Skeletal muscle tissue (tissue), 4 donors: ENCODE results near the gene CLBA1. TPM values are rescaled to one million over a fixed set of nuclear protein-coding genes. Genes with fewer than 3 reads are reported as not detected.
A peak's percentile ranks its signal among the peaks of the same experiment; 100 is the strongest.

Experiments used
- H3K27ac ChIP-seq: one replicate; pipeline ENCODE4 v1.7.0; 2013; ENCODE audit warnings: mild to moderate bottlenecking, low read depth, low read length, inconsistent platforms
- H3K27me3 ChIP-seq, 3 donors: one replicate each; pipeline ENCODE4 v1.7.0; 2013; ENCODE audit warnings: low read length in 3 of 3; ENCODE audit not compliant: control insufficient read depth in 3 of 3, insufficient read depth in 3 of 3
- H3K36me3 ChIP-seq, 3 donors: one replicate each; pipeline ENCODE4 v1.7.0; 2013; ENCODE audit warnings: low read length in 3 of 3; ENCODE audit not compliant: control insufficient read depth in 3 of 3, insufficient read depth in 3 of 3
- H3K4me1 ChIP-seq, 3 donors: one replicate each; pipeline ENCODE4 v1.7.0; 2013; ENCODE audit warnings: low read length in 3 of 3, mild to moderate bottlenecking in 3 of 3; ENCODE audit not compliant: control insufficient read depth in 3 of 3, insufficient read depth in 3 of 3
- H3K4me3 ChIP-seq, 3 donors: one replicate each; pipeline ENCODE4 v1.7.0; 2013; ENCODE audit warnings: low read length in 3 of 3
- H3K9ac ChIP-seq, 3 donors: one replicate each; pipeline ENCODE4 v1.7.0; 2013; ENCODE audit warnings: low read length in 3 of 3, mild to moderate bottlenecking in 3 of 3, moderate library complexity in 2 of 3, low read depth in 1 of 3
- H3K9me3 ChIP-seq, 3 donors: one replicate each; pipeline ENCODE4 v1.7.0; 2013; ENCODE audit warnings: low read length in 3 of 3; ENCODE audit not compliant: control insufficient read depth in 3 of 3
- total RNA-seq: library from RNA; depleted of rRNA; stranded (reverse); fragments of >200 nt; gene quantifications from one replicate; pipeline ENCODE4 v1.2.3, GENCODE V29; 2014
- donor health status: Osteomylitis.

CLBA1 gene
- total RNA-seq, 1 donor from 2014 or later: 2.1 TPM

DNA sequence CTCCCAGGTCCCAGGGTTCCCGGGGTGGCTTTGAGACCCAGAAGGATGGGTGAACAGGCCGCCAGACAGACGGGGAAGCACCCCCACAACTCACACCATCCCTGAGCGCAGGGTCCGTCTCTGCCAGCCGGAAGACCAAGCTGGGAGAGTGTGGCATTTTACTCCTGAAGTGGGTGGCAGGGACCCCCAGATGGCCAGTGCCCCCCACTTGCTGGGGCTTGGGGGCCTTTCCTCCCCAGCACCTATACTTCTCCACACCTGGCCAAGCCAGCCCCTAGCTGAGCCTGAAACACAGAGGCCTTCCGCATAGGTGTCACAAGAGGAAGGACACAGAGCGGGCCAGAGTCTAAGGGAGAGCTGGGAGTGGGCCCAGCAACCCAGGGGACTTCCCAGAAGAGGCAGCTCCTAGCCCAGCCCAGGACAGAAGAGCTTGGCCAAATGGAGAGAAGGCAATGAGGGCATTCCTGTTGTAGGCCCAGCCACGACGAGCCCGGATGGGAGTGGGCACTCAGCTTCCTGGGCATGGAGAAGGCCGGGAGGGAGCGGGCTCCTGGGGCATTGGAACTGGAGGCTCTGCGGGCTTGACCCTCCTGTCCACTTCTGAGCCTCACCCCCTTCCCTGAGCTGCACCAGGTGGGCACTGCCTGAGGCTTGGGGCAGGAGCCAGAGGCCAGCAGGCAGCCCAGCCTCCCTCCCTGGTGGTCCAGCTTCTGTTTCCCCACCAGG is 10.8 kb upstream of the CLBA1 start:
- Histone ChIP-seq H3K9me3 (no peaks in the 10 kb centered on the region), H3K27ac (no peak overlapping the region), H3K4me3 (no peak overlapping the region), H3K4me1 (peaks cover 60 to 82% (median 71%) of the 10 kb centered on the region in 3 donors), H3K36me3 (no peaks in the 10 kb centered on the region), H3K27me3 (peaks cover 0 to 30% (median 5%) of the 10 kb centered on the region in 3 donors), H3K9ac (no peak overlapping the region)

DNA sequence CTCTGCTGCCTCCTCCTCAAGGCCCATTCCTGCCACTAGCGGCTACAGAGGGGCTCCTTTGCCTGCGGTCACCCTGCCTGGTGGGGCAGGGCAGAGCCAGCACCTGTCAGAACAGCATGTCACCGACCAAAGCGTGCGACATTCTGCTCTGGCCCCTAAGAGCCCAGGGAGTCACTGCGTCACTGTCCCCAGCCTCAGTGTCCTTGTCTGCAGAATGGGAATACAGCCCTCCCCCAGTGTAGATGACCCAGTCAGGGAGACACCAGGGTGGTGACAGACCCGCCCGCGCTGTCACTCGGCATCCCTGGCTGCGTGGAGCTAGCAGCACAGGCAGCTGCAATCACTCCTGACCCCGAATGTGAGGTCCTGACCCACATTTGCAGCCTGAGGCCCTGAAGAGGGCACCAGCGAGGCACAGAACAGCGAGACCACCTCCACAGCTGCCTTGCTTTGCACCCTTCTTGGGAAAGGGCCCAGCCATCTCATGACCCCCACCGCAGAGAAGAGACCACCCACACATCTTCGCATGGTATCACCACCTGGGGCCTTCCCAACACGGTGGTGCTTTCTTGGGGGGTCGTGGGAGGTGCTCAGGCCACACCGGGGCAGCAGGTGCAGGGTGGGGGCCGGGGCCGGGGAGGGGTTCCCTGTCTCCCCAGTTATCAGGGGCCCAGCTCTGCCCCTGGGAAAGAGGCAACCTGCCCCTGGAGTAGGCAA is 9.9 kb upstream of the CLBA1 start:
- Histone ChIP-seq H3K9me3 (no peaks in the 10 kb centered on the region), H3K4me1 (peaks cover 62 to 89% (median 77%) of the 10 kb centered on the region in 3 donors), H3K27ac (no peak overlapping the region), H3K4me3 (no peak overlapping the region), H3K27me3 (peaks cover 0 to 29% (median 5%) of the 10 kb centered on the region in 3 donors), H3K36me3 (no peaks in the 10 kb centered on the region), H3K9ac (no peak overlapping the region)

DNA sequence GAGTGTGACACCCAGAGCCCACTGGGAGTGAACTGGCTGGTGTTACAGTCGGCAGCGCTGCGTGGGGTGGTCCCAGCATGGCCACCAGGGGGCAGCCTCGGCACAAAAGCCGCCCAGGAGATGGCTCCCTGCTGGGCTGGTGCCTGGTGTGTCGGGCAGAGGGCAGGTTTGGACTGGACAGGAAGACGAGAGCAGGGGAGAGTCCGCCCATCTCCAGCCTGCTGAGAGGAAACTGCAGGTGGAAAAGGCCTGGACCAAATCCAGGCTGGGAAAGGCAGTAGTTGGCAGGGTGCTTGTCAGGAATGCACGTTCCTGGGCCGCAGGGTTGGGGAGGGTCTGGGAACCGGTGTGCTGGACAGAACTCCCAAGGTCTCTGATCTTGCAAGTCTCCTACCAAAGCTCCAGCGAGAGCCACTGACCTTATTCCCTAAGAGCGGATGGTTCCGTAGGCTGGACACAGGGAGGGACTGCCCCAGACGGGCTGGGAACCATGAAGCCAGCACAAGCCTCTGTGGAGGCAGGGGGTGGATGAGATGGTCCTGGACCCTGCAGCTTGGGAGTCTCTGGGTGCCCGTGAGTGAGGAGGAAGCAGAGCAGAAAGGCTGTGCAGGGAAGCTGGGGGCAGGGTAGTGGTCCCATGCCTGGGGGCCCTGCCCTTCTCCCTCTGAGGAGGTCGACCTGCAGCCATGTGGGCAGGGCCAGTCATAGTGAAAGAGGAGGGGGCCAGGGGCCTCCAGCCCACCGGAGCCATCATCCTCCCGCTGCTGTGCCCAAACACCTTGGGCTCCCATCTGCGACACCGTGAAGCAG is 9.2 kb upstream of the CLBA1 start:
- peak overlapping the region in 1 of 3 donors; percentile 33 for H3K9ac ChIP-seq
- peaks cover 0 to 26% (median 5%) of the 10 kb centered on the region in 3 donors for H3K27me3 ChIP-seq
- H3K27ac ChIP-seq: no peak overlapping the region
- H3K36me3 ChIP-seq: no peaks in the 10 kb centered on the region
- H3K4me1 ChIP-seq: peaks cover 59 to 89% (median 72%) of the 10 kb centered on the region in 3 donors
- H3K9me3 ChIP-seq: no peaks in the 10 kb centered on the region
- peak overlapping the region in 1 of 3 donors; percentile 29 for H3K4me3 ChIP-seq

DNA sequence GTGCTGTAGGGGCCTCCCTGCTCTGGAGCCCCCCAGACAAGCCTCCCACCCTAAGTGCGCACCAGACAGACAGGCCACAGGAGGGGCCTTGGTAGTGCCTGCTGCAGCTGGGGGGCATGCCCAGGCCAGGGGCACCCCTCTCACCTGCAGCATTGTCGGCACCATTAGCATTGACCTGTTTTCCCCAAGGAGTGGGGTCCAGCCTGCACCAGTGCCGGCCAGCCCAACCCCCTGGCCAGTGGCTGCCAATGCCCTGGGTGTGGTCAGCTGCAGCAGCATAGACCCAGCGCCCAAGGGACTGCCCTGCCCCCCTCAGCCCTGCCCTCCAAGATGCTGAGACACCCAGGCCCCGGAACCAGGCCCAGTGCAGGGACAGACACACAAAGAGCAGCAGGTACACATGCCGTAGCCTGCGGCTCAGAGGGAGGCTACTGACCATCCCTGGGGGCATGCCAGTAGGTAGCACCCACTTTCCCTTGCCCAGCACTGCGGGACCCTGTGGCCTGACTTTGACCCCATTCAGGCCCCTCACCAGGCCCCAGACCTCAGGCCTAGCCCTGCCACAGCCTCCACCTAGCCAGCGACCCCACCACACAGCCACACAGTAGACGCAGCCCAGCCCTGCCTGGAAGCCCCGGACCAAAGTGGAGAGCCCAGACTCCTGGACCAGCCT is 8.4 kb upstream of the CLBA1 start:
- Histone ChIP-seq H3K27ac (no peak overlapping the region), H3K4me3 (peak overlapping the region; percentile 14 to 65 (median 54)), H3K27me3 (peaks cover 0 to 26% (median 5%) of the 10 kb centered on the region in 3 donors), H3K4me1 (peaks cover 52 to 81% (median 66%) of the 10 kb centered on the region in 3 donors), H3K9ac (peak overlapping the region; percentile 43 to 74 (median 53)), H3K36me3 (no peaks in the 10 kb centered on the region), H3K9me3 (no peaks in the 10 kb centered on the region)

DNA sequence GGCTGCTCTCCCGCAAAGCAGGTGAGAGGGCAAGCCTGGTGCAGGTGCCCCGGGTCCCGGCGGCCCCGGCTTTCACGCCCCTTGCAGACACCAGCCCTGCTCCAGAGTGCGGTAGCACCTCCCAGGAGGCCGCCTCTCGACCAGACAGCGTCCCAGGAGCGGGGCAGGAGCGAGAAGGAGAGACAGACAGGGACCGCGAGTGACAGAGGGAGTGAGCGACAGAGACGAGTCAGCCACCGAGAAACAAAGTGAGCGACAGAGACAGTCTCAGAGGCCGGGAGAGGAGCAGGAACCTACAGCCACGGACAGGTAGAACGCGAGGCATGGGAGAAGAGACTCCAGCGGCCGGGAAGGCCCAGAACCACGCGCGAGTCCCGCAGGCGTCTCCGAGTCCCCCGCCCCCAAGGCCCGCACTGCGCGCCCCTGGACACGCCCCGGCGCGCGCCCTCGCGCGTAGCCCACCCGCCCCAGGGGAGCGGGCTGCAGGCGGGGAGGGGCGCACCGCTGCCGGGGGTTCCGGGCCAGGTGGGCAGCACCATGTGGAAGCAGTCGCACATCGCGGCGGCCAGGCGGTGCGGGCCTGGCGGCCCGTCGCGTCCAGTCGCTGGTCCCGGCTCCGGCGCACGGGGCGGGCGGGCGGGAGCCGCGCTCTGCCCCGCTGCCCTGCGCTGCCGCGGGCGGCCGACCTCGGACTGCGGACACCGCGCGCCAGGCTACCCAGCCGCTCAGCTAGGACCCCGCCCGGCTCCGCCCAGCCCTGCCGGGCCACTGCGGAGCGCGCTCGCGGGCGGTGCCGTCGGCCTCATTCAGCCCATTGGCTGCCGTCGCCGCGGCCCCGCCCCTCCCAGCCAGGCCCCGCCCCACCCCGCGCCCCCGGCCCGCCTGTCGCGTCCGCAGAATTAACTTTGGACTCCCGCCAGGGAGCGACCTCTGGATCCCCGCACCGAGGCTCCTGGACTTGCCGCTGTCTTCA is 7.6 kb upstream of the CLBA1 start, which contains the start of gene AHNAK2:
TSS of gene AHNAK2 (minus strand) at position 694 of the 973 bp plus-strand sequence. CDS start at position 557, 137 bp downstream.
- Histone ChIP-seq H3K27ac (peak within 1 kb of the TSS; percentile 54), H3K36me3 (no peaks in the 10 kb centered on the region), H3K27me3 (peaks cover 0 to 23% (median 5%) of the 10 kb centered on the region in 3 donors), H3K4me1 (peaks cover 44 to 73% (median 57%) of the 10 kb centered on the region in 3 donors), H3K9me3 (no peaks in the 10 kb centered on the region), H3K4me3 (peak within 1 kb of the TSS; percentile 54 to 65 (median 62)), H3K9ac (peak within 1 kb of the TSS; percentile 43 to 74 (median 53))

DNA sequence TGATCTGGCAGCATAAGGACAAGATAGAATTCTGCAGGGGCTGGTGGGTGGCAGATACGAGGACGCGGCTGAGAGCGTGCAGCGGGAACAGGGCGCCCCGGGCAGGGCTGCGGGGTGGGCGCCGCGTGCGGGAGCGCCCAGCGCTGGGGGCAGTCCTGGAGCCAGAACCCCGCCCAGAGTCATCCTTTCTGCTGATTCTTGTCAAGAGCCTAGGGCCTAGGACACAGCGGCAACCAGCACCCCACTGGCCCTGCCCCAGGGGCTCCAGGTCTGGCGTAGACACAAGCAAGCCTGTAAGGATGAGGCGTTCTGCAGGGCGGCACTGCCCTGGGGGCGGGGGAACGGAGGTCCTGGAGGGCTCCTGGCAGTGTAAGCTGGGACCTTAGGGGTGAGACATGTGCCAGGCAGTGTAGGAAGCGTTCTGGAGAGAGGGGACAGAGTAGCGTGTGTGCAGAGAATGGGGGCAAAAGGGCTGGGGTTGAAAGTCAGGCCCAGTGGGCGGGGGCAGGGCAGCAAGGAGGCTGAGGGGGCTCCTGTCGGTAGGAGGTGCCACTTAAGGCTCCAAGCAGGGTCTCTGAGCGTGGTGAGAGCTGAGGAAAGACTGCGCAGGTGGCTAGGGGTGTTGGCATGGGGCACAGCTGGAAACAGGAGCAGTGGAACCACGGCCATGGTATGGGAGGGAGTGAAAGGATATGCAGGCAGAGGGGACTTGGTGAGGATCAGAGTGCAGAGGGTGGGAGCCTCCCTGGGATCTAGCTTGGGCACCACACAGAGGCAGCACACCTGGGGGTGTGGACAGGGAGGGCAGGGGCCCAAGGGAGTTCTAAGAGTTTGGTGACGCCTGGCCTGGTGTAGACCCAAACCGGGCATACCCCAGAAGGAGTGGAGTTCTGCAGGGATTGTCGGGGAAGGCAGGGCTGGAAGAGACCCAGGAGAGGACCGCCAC is 6.6 kb upstream of the CLBA1 start:
- no peaks in the 10 kb centered on the region for H3K9me3 ChIP-seq
- H3K4me1 ChIP-seq: peaks cover 37 to 65% (median 49%) of the 10 kb centered on the region in 3 donors
- no peaks in the 10 kb centered on the region for H3K36me3 ChIP-seq
- H3K4me3 ChIP-seq: no peak overlapping the region
- H3K9ac ChIP-seq: no peak overlapping the region
- H3K27ac ChIP-seq: peak overlapping the region; percentile 54
- H3K27me3 ChIP-seq: peaks cover 0 to 23% (median 5%) of the 10 kb centered on the region in 3 donors

DNA sequence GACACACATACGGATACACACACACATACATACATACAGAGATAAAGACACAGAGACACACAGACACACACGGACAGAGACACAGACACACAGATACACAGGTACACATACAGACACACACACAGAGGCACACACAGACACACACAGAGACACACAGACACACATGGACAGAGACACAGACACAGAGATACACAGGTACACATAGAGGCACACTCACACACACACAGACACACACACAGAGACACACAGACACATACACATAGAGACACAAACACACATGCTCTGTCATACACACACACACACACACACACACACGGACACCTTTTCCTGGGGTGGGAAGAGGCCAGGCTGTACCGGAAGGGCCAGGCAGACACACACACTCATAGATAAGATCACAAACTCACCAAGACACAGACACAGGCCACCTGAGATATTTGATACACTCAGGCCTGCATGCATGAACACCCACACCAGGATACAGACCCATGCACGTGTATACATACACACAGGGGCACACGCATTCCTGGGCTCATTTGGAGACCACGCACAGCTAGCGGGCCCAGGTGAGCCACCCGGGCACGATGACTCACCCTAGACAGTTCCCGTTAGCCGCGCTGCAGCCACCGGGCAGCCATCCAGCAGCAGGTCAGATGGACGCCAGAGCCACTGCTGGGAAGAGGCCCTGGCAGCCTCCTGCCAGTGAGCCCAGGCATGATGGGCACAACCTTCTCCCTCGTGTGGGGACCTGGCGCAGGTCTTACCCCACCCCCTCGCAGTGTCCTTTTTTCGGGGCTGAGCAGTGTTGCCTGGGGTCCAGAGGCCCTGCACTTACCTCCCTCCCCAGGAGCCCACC is 5.6 kb upstream of the CLBA1 start:
- Histone ChIP-seq H3K27me3 (peaks cover 0 to 19% (median 5%) of the 10 kb centered on the region in 3 donors), H3K4me1 (peaks cover 31 to 56% (median 43%) of the 10 kb centered on the region in 3 donors), H3K9ac (peak overlapping the region in 2 of 3 donors; percentile 25 to 38), H3K27ac (peak overlapping the region; percentile 54), H3K36me3 (no peaks in the 10 kb centered on the region), H3K9me3 (no peaks in the 10 kb centered on the region), H3K4me3 (peak overlapping the region in 1 of 3 donors; percentile 29)
